HK-2 (cell line): ENCODE results near the gene SIRPD.

Experiments
- DNase-seq: peaks from one replicate; pipeline ENCODE4 v3.0.0-alpha.2; 2018; ENCODE audit not compliant: unreplicated experiment

Gene SIRPD

GRCh38 chr20:1494436-1494835 is 63.1 kb downstream of the SIRPD start:
- no peak for DNase-seq

GRCh38 chr20:1493536-1493935 is 64.0 kb downstream of the SIRPD start:
- DNase-seq: no peak

GRCh38 chr20:1491860-1492642 is 65.5 kb downstream of the SIRPD start:
- no peak for DNase-seq

- no peak for DNase-seq
Observed at GRCh38 chr20:1491281-1491840, 66.1 kb downstream of the SIRPD start, which contains the start of gene SIRPB2. Gene SIRPB2 (minus strand): TSS chr20:1491420. CDS start chr20:1491359, 61 bp downstream.

GRCh38 chr20:1490643-1491195 is 66.8 kb downstream of the SIRPD start:
- DNase-seq: no peak

- no peak for DNase-seq
Observed at GRCh38 chr20:1489764-1490436, 67.6 kb downstream of the SIRPD start.

GRCh38 chr20:1489325-1489724 is 68.2 kb downstream of the SIRPD start:
- DNase-seq: no peak

GRCh38 chr20:1486566-1486965 is 70.9 kb downstream of the SIRPD start:
- DNase-seq: no peak

- no peak for DNase-seq
Observed at GRCh38 chr20:1484438-1485116, 72.9 kb downstream of the SIRPD start.
